ENCODE measurements around the gene ANGPT4. TPM values are rescaled to one million over a fixed set of nuclear protein-coding genes. Genes with fewer than 3 reads are reported as not detected.

Gene ANGPT4
- total and polyA plus RNA-seq, 4 donors: 0.02 to 0.67 (median 0.65) TPM; not detected in 1

DNA sequence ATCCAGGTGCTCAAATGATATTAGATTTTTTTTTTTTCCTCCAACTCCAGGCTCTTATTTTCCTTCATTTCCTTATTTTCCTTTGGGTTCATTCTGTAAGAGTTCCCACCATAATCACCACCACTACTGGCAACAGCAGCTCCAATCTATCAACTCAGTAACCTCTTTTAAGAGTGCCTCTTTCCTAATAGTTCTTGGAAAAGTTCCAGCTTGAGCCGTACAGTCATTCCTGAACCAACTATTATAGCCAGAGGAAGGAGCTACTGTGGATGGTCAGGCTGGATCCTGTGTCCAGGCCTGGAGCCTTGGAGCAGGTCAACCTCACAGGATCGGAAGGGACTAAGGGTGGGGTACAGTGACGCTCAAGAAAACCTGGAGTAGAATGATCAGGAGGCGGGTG, 4.2 kb upstream of the ANGPT4 start:
- H3K4me1 ChIP-seq (ENCODE audit: control insufficient read depth in 5 of 5, insufficient read depth in 5 of 5, low read length in 5 of 5): peaks cover 0 to 5% (median 0%) of the 10 kb centered on the region in 5 donors
- no peak for DNase-seq
- H3K4me3 ChIP-seq: no peak overlapping the region
- H3K9ac ChIP-seq (ENCODE audit: insufficient read depth in 1 of 2, low read length in 2 of 2): no peak overlapping the region
- no peak overlapping the region for H3K27ac ChIP-seq (ENCODE audit: low read depth in 1 of 2, low read length in 1 of 2)
- 82 to 83% methylated on average over 4 of the region's 4 CpGs for whole genome bisulfite sequencing, 2 donors
- peaks cover 0 to 2% (median 0%) of the 10 kb centered on the region in 4 donors for H3K9me3 ChIP-seq (ENCODE audit: control insufficient read depth in 4 of 4, insufficient read depth in 3 of 4, low read length in 3 of 4)
- no peaks in the 10 kb centered on the region for H3K36me3 ChIP-seq (ENCODE audit: control insufficient read depth in 4 of 4, insufficient read depth in 4 of 4, low read length in 4 of 4)
- no peak for ATAC-seq (ENCODE audit: insufficient read depth, low FRiP score)
- TF ChIP-seq, protein P1, sequence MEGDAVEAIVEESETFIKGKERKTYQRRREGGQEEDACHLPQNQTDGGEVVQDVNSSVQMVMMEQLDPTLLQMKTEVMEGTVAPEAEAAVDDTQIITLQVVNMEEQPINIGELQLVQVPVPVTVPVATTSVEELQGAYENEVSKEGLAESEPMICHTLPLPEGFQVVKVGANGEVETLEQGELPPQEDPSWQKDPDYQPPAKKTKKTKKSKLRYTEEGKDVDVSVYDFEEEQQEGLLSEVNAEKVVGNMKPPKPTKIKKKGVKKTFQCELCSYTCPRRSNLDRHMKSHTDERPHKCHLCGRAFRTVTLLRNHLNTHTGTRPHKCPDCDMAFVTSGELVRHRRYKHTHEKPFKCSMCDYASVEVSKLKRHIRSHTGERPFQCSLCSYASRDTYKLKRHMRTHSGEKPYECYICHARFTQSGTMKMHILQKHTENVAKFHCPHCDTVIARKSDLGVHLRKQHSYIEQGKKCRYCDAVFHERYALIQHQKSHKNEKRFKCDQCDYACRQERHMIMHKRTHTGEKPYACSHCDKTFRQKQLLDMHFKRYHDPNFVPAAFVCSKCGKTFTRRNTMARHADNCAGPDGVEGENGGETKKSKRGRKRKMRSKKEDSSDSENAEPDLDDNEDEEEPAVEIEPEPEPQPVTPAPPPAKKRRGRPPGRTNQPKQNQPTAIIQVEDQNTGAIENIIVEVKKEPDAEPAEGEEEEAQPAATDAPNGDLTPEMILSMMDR (IDR thresholded peaks at IDR 0.05; ENCODE audit: control extremely low read depth, extremely low read depth): no peak
- peaks cover 0 to 5% (median 2%) of the 10 kb centered on the region in 3 donors for H3K27me3 ChIP-seq (ENCODE audit: control insufficient read depth in 3 of 3, insufficient read depth in 3 of 3, low read length in 2 of 3)

DNA sequence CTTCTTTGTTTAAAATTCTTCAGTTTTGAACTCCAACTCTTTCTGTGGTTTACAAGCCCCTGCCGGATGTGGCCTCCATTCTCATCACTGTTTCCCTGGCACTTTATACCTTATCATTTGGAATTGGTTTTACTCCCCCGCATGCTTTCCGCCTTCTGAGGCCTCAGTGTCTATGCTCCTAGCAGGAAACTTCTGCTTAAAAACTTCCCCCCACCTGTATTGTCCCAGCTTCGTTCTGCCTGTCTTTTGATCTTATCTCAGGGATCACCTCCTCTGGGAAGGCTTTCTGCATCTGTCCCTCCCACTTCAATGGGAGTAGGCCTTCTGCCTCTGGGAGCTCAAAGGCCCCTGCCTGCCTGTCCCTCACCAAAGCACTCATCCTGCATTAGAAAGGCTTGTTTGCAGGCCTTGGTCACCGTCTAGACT, 3.4 kb upstream of the ANGPT4 start:
- Histone ChIP-seq H3K36me3 (ENCODE audit: control insufficient read depth in 4 of 4, insufficient read depth in 4 of 4, low read length in 4 of 4) (no peaks in the 10 kb centered on the region), H3K4me3 (no peak overlapping the region), H3K27ac (ENCODE audit: low read depth in 1 of 2, low read length in 1 of 2) (no peak overlapping the region), H3K9ac (ENCODE audit: insufficient read depth in 1 of 2, low read length in 2 of 2) (no peak overlapping the region), H3K4me1 (ENCODE audit: control insufficient read depth in 5 of 5, insufficient read depth in 5 of 5, low read length in 5 of 5) (peaks cover 0 to 5% (median 0%) of the 10 kb centered on the region in 5 donors), H3K9me3 (ENCODE audit: control insufficient read depth in 4 of 4, insufficient read depth in 3 of 4, low read length in 3 of 4) (peaks cover 0 to 2% (median 0%) of the 10 kb centered on the region in 4 donors), H3K27me3 (ENCODE audit: control insufficient read depth in 3 of 3, insufficient read depth in 3 of 3, low read length in 2 of 3) (peaks cover 0 to 5% (median 2%) of the 10 kb centered on the region in 3 donors)
- DNase-seq (no peak), ATAC-seq (ENCODE audit: insufficient read depth, low FRiP score) (no peak)
- TF ChIP-seq, protein P1 (IDR thresholded peaks at IDR 0.05; ENCODE audit: control extremely low read depth, extremely low read depth): no peak
- WGBS, 2 donors: 81 to 82% methylated on average over 5 of the region's 5 CpGs

DNA sequence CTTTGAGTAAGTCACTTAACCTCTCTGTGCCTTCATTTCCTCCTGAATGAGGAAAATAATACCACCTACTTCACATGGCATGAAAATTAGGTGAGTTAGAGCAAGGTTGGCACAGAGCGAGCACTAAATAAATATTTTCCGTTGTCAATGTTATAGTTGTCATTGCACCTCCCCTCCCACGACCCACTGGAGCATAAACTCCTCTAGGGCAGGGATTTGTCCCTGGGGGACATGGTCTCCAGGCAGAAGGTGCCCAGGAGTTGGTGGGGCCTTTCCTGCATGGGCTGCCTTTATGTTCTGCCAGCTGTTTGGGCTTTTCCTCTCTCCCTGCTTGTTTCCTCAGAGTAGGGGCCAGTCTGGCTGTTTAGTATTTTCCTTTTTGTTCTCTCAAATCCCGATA, 1.3 kb upstream of the ANGPT4 start:
- Histone ChIP-seq H3K4me1 (ENCODE audit: control insufficient read depth in 5 of 5, insufficient read depth in 5 of 5, low read length in 5 of 5) (peaks cover 0 to 5% (median 0%) of the 10 kb centered on the region in 5 donors), H3K27me3 (ENCODE audit: control insufficient read depth in 3 of 3, insufficient read depth in 3 of 3, low read length in 2 of 3) (peaks cover 0 to 5% (median 2%) of the 10 kb centered on the region in 3 donors), H3K9ac (ENCODE audit: insufficient read depth in 1 of 2, low read length in 2 of 2) (no peak overlapping the region), H3K36me3 (ENCODE audit: control insufficient read depth in 4 of 4, insufficient read depth in 4 of 4, low read length in 4 of 4) (no peaks in the 10 kb centered on the region), H3K9me3 (ENCODE audit: control insufficient read depth in 4 of 4, insufficient read depth in 3 of 4, low read length in 3 of 4) (peaks cover 0 to 2% (median 0%) of the 10 kb centered on the region in 4 donors), H3K4me3 (no peak overlapping the region), H3K27ac (ENCODE audit: low read depth in 1 of 2, low read length in 1 of 2) (no peak overlapping the region)
- no peak for ATAC-seq (ENCODE audit: insufficient read depth, low FRiP score)
- TF ChIP-seq, protein P1 (IDR thresholded peaks at IDR 0.05; ENCODE audit: control extremely low read depth, extremely low read depth): no peak
- 73 to 77% methylated on average over 4 of the region's 4 CpGs for WGBS, 2 donors
- no peak for DNase-seq

DNA sequence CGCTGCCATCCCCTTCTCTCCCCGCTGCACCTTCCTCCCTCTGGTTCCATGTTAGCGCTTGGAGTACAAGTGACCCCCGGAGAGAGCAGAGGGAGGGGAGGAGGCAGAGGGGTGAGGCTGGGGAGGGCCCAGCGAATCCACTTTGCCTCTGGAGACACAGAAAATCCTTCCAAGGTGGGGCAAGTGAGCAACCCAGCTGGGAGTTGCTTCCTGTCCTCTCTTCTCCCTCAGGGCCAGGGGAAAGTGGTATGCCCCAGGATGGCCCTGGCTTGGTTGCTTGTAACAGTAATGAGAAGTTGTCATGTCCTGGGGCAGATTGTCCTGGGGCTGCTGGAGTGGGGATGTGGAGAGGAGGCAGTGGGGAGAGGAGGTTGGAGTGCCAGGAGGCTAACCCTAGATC, 691 bp upstream of the ANGPT4 start:
- TF ChIP-seq, protein P1 (IDR thresholded peaks at IDR 0.05; ENCODE audit: control extremely low read depth, extremely low read depth): no peak
- no peak overlapping the region for H3K4me3 ChIP-seq
- H3K27me3 ChIP-seq (ENCODE audit: control insufficient read depth in 3 of 3, insufficient read depth in 3 of 3, low read length in 2 of 3): peaks cover 0 to 5% (median 2%) of the 10 kb centered on the region in 3 donors
- H3K9ac ChIP-seq (ENCODE audit: insufficient read depth in 1 of 2, low read length in 2 of 2): no peak overlapping the region
- peaks cover 0 to 2% (median 0%) of the 10 kb centered on the region in 4 donors for H3K9me3 ChIP-seq (ENCODE audit: control insufficient read depth in 4 of 4, insufficient read depth in 3 of 4, low read length in 3 of 4)
- WGBS, 2 donors: 54 to 82% methylated on average over 5 of the region's 5 CpGs
- no peak overlapping the region for H3K27ac ChIP-seq (ENCODE audit: low read depth in 1 of 2, low read length in 1 of 2)
- DNase-seq (no peak), ATAC-seq (ENCODE audit: insufficient read depth, low FRiP score) (no peak)
- no peaks in the 10 kb centered on the region for H3K36me3 ChIP-seq (ENCODE audit: control insufficient read depth in 4 of 4, insufficient read depth in 4 of 4, low read length in 4 of 4)
- H3K4me1 ChIP-seq (ENCODE audit: control insufficient read depth in 5 of 5, insufficient read depth in 5 of 5, low read length in 5 of 5): peaks cover 0 to 5% (median 0%) of the 10 kb centered on the region in 5 donors
